ENCODE results near the gene CEL.
"Not testable (repeated sequence)": the region's sequence is repeated elsewhere in the genome, so short reads cannot be mapped to it uniquely, and the experiment has no call there.

The CEL gene

GRCh38 chr9:133066181-133066983, 4.6 kb downstream of the CEL start:
- Histone ChIP-seq H3K9ac (ENCODE audit: low read depth, low read length) (no peak overlapping the region), H3K36me3 (ENCODE audit: insufficient read depth, low read length) (no peaks in the 10 kb centered on the region), H3K9me3 (replicated peaks; ENCODE audit: low read length) (no peaks in the 10 kb centered on the region), H3K27me3 (ENCODE audit: control insufficient read depth, insufficient read depth, low read length) (no peaks in the 10 kb centered on the region), H3K4me1 (ENCODE audit: control insufficient read depth, insufficient read depth, low read length) (no peaks in the 10 kb centered on the region), H3K4me2 (ENCODE audit: low read length) (no peak overlapping the region), H3K4me3 (ENCODE audit: low read length) (no peak overlapping the region)

GRCh38 chr9:133067006-133067405, 5.2 kb downstream of the CEL start:
- H3K36me3 ChIP-seq (ENCODE audit: insufficient read depth, low read length) = no peaks in the 10 kb centered on the region
- H3K9me3 ChIP-seq (replicated peaks; ENCODE audit: low read length) = no peaks in the 10 kb centered on the region
- no peak overlapping the region for H3K4me3 ChIP-seq (ENCODE audit: low read length)
- H3K4me2 ChIP-seq (ENCODE audit: low read length) = no peak overlapping the region
- no peaks in the 10 kb centered on the region for H3K4me1 ChIP-seq (ENCODE audit: control insufficient read depth, insufficient read depth, low read length)
- H3K27me3 ChIP-seq (ENCODE audit: control insufficient read depth, insufficient read depth, low read length) = no peaks in the 10 kb centered on the region
- no peak overlapping the region for H3K9ac ChIP-seq (ENCODE audit: low read depth, low read length)

GRCh38 chr9:133067813-133068212, 6.0 kb downstream of the CEL start:
- Histone ChIP-seq H3K36me3 (ENCODE audit: insufficient read depth, low read length) (no peaks in the 10 kb centered on the region), H3K9ac (ENCODE audit: low read depth, low read length) (no peak overlapping the region), H3K27me3 (ENCODE audit: control insufficient read depth, insufficient read depth, low read length) (no peaks in the 10 kb centered on the region), H3K4me2 (ENCODE audit: low read length) (no peak overlapping the region), H3K9me3 (replicated peaks; ENCODE audit: low read length) (no peaks in the 10 kb centered on the region), H3K4me1 (ENCODE audit: control insufficient read depth, insufficient read depth, low read length) (no peaks in the 10 kb centered on the region), H3K4me3 (ENCODE audit: low read length) (no peak overlapping the region)

- H3K4me2 ChIP-seq (ENCODE audit: low read length); H3K9ac ChIP-seq (ENCODE audit: low read depth, low read length); H3K9me3 ChIP-seq (replicated peaks; ENCODE audit: low read length); H3K36me3 ChIP-seq (ENCODE audit: insufficient read depth, low read length); H3K27me3 ChIP-seq (ENCODE audit: control insufficient read depth, insufficient read depth, low read length); H3K4me1 ChIP-seq (ENCODE audit: control insufficient read depth, insufficient read depth, low read length); H3K4me3 ChIP-seq (ENCODE audit: low read length): not testable (repeated sequence)
These were observed 6.7 kb downstream of the CEL start for GRCh38 chr9:133068431-133068830.

DNA sequence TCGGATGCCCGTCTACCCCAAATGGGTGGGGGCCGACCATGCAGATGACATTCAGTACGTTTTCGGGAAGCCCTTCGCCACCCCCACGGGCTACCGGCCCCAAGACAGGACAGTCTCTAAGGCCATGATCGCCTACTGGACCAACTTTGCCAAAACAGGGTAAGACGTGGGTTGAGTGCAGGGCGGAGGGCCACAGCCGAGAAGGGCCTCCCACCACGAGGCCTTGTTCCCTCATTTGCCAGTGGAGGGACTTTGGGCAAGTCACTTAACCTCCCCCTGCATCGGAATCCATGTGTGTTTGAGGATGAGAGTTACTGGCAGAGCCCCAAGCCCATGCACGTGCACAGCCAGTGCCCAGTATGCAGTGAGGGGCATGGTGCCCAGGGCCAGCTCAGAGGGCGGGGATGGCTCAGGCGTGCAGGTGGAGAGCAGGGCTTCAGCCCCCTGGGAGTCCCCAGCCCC, 8.8 kb downstream of the CEL start:
- H3K4me3 ChIP-seq (ENCODE audit: low read length); H3K9ac ChIP-seq (ENCODE audit: low read depth, low read length): not testable (repeated sequence)

DNA sequence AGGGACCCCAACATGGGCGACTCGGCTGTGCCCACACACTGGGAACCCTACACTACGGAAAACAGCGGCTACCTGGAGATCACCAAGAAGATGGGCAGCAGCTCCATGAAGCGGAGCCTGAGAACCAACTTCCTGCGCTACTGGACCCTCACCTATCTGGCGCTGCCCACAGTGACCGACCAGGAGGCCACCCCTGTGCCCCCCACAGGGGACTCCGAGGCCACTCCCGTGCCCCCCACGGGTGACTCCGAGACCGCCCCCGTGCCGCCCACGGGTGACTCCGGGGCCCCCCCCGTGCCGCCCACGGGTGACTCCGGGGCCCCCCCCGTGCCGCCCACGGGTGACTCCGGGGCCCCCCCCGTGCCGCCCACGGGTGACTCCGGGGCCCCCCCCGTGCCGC, 9.2 kb downstream of the CEL start:
- H3K9me3 ChIP-seq (replicated peaks; ENCODE audit: low read length); H3K36me3 ChIP-seq (ENCODE audit: insufficient read depth, low read length); H3K4me2 ChIP-seq (ENCODE audit: low read length); H3K9ac ChIP-seq (ENCODE audit: low read depth, low read length); H3K27me3 ChIP-seq (ENCODE audit: control insufficient read depth, insufficient read depth, low read length); H3K4me3 ChIP-seq (ENCODE audit: low read length): not testable (repeated sequence)
- H3K4me1 ChIP-seq (ENCODE audit: control insufficient read depth, insufficient read depth, low read length) = peaks cover 20% of the 10 kb centered on the region

More for the DNA sequence above, 8.8 kb downstream of the CEL start:
- H3K9me3 ChIP-seq (replicated peaks; ENCODE audit: low read length); H3K4me2 ChIP-seq (ENCODE audit: low read length); H3K27me3 ChIP-seq (ENCODE audit: control insufficient read depth, insufficient read depth, low read length); H3K36me3 ChIP-seq (ENCODE audit: insufficient read depth, low read length): not testable (repeated sequence)
- peaks cover 17% of the 10 kb centered on the region for H3K4me1 ChIP-seq (ENCODE audit: control insufficient read depth, insufficient read depth, low read length)

DNA sequence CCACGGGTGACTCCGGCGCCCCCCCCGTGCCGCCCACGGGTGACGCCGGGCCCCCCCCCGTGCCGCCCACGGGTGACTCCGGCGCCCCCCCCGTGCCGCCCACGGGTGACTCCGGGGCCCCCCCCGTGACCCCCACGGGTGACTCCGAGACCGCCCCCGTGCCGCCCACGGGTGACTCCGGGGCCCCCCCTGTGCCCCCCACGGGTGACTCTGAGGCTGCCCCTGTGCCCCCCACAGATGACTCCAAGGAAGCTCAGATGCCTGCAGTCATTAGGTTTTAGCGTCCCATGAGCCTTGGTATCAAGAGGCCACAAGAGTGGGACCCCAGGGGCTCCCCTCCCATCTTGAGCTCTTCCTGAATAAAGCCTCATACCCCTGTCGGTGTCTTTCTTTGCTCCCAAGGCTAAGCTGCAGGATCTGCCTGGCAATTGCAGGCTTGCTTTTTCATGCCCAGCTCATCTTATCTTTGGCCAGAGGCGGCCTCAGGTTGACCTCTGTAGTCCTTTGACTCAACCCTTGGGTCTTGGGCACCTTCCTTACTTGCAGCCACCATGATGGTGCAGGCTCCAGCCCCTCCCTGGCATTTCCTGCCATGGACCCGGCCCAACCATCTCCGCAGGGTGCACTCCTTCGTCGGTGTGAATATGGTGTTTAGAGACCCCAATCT, 9.8 kb downstream of the CEL start:
- H3K4me2 ChIP-seq (ENCODE audit: low read length) = no peak overlapping the region
- no peaks in the 10 kb centered on the region for H3K36me3 ChIP-seq (ENCODE audit: insufficient read depth, low read length)
- H3K4me1 ChIP-seq (ENCODE audit: control insufficient read depth, insufficient read depth, low read length) = peaks cover 27% of the 10 kb centered on the region
- peaks cover 3% of the 10 kb centered on the region for H3K27me3 ChIP-seq (ENCODE audit: control insufficient read depth, insufficient read depth, low read length)
- H3K9ac ChIP-seq (ENCODE audit: low read depth, low read length) = no peak overlapping the region
- no peak overlapping the region for H3K4me3 ChIP-seq (ENCODE audit: low read length)
- H3K9me3 ChIP-seq (replicated peaks; ENCODE audit: low read length) = no peaks in the 10 kb centered on the region

GRCh38 chr9:133072210-133072609, 10.4 kb downstream of the CEL start:
- H3K4me1 ChIP-seq (ENCODE audit: control insufficient read depth, insufficient read depth, low read length) = peaks cover 27% of the 10 kb centered on the region
- H3K36me3 ChIP-seq (ENCODE audit: insufficient read depth, low read length); H3K4me3 ChIP-seq (ENCODE audit: low read length); H3K9me3 ChIP-seq (replicated peaks; ENCODE audit: low read length); H3K27me3 ChIP-seq (ENCODE audit: control insufficient read depth, insufficient read depth, low read length); H3K4me2 ChIP-seq (ENCODE audit: low read length); H3K9ac ChIP-seq (ENCODE audit: low read depth, low read length): not testable (repeated sequence)

DNA sequence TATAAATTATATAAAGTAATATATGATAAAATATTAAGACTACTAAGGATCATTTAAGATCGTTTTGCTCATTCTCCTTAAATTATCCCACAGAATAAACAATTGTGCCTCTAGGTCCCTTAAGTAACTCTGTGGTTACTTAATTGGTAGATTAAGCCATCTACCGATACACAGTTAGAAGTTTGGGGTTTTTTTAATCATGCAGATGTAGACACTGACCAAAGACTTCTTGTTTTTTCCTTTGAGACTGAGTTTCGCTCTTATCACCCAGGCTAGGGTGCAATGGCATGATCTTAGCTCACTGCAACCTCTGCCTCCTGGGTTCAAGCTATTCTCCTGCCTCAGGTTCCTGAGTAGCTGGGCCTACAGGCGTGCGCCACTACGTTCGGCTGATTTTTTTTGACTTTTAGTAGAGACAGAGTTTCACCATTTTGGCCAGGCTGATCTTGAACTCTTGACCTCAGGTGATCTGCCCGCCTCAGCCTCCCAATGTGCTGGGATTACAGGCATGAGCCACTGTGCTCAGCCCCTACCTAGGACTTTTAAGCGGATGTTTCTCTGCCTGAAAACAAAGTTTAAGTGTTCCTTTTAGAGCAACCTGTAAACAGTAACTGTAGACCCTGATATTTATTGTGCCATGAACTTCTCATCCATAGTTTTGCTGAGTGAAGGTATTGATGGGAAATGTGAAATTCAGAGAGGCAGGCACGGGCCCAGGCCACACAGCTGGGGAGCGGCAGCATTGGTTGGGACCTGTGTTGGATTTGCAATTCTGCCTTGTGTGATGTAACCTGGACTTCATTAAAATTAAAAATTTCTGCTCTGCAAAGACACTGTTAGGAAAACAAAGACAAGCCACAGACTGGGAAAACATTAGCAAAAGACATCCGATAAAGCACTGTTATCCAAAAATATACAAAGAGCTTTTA, 11.6 kb downstream of the CEL start:
- no peak overlapping the region for H3K4me3 ChIP-seq (ENCODE audit: low read length)

GRCh38 chr9:133074111-133074651, 12.4 kb downstream of the CEL start:
- Histone ChIP-seq H3K4me2 (ENCODE audit: low read length) (no peak overlapping the region), H3K4me1 (ENCODE audit: control insufficient read depth, insufficient read depth, low read length) (peaks cover 27% of the 10 kb centered on the region), H3K36me3 (ENCODE audit: insufficient read depth, low read length) (no peaks in the 10 kb centered on the region), H3K9ac (ENCODE audit: low read depth, low read length) (no peak overlapping the region), H3K9me3 (replicated peaks; ENCODE audit: low read length) (no peaks in the 10 kb centered on the region), H3K4me3 (ENCODE audit: low read length) (no peak overlapping the region), H3K27me3 (ENCODE audit: control insufficient read depth, insufficient read depth, low read length) (peaks cover 21% of the 10 kb centered on the region)

More for the DNA sequence above, 11.6 kb downstream of the CEL start:
- no peak overlapping the region for H3K4me2 ChIP-seq (ENCODE audit: low read length)
- H3K36me3 ChIP-seq (ENCODE audit: insufficient read depth, low read length) = no peaks in the 10 kb centered on the region
- peaks cover 27% of the 10 kb centered on the region for H3K4me1 ChIP-seq (ENCODE audit: control insufficient read depth, insufficient read depth, low read length)
- H3K9me3 ChIP-seq (replicated peaks; ENCODE audit: low read length) = no peaks in the 10 kb centered on the region
- H3K27me3 ChIP-seq (ENCODE audit: control insufficient read depth, insufficient read depth, low read length) = peaks cover 13% of the 10 kb centered on the region
- no peak overlapping the region for H3K9ac ChIP-seq (ENCODE audit: low read depth, low read length)

All from skeletal muscle satellite cell (primary cell).